Fibroblast of upper back skin (primary cell): Measurements from ENCODE around the gene C22orf15.

Source experiments
- DNase-seq: peaks from one replicate; pipeline ENCODE4 v3.0.0-alpha.2; 2013

C22orf15 gene

DNA sequence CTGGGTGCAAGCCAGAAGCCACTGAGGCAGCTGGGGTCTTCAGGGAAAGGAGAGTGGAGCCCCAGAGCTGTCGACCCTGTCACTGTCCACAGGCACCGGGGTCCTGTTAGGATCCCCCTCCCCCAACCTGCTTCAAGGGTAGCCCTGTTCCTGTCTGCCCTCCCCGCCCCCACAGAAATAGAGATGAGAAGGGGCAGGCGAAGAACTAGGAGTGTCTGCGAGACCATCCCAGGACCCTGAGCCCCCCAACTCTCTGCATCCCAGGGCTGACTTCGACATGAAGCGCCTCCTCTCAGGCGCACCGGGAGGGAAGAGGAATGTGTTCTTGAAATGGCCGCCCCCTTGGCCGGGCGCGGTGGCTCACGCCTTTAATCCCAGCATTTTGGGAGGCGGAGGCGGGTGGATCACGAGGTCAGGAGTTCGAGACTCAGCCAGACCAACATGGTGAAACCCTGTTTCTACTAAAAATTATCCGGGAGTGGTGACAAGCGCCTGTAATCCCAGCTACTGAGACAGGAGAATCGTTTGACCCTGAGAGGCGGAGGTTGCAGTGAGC, 11.3 kb upstream of the C22orf15 start:
- DNase-seq: peak; percentile 17

DNA sequence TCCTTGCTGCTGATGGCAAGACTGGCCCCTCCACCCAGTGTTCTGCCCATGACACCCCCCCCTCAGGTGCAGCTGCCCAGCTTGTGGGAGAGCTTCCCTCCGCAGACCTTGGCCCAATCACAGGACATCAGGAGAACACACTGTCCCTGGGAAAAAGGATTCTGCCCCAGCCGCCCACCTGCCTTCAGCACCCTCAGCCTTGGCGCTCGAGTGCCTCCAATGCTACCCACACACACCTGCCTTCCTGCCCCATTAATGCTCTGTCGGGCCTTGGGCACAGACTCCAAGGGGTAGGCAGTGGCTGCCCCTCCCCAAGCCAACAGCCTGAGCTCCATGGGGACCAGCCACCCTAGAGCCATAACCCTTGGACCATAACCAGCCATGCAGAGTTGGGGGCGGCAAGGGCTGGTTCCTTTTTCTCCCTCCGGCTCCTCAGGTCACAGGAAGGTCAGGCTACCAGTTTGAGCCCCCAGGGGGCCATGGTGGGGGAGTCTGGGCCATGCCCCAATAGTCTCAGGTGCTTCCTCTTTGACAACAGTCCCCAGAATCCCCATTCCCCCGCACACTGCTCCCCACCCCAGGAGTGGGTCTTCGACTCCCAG, 10.6 kb upstream of the C22orf15 start:
- DNase-seq: no peak

DNA sequence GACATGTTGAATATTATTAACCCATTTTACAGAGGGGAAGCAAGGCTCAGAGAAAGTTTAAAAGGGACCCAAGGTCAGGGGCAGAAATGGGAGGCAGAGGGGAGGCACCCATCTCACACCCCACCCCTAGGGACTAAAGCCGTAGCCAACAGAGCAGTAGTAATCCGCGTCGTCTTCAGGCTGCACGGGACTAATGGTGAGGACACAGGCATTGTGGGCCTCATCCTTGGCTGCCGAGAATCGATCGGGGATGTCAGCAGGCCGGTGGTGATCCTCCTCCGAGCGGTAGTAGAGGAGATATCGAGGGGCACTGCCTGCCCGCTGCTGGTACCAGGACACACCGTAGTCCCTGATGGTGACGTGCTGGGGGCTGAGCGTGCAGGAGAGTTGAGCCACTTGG, 10.0 kb upstream of the C22orf15 start:
- no peak for DNase-seq

DNA sequence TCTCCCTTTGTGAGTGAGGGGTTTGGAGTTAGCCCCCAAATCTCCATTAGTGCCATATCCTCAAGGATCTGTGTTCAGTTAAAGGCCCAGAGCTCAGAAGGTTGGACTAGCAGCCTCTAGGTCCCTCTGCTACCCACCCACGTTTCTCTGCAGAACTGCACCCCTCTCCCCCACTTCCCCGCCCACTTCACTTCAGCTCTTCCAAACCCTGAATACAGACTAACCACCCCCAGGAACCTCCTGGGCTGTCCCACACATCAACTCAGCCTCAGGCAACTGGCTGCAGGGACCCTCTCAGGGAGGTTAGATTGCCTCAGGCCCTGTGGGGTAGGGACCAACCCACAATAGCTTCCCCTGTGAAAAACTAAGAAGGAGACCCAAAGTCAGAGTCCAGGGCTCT, 9.4 kb upstream of the C22orf15 start:
- DNase-seq: no peak

DNA sequence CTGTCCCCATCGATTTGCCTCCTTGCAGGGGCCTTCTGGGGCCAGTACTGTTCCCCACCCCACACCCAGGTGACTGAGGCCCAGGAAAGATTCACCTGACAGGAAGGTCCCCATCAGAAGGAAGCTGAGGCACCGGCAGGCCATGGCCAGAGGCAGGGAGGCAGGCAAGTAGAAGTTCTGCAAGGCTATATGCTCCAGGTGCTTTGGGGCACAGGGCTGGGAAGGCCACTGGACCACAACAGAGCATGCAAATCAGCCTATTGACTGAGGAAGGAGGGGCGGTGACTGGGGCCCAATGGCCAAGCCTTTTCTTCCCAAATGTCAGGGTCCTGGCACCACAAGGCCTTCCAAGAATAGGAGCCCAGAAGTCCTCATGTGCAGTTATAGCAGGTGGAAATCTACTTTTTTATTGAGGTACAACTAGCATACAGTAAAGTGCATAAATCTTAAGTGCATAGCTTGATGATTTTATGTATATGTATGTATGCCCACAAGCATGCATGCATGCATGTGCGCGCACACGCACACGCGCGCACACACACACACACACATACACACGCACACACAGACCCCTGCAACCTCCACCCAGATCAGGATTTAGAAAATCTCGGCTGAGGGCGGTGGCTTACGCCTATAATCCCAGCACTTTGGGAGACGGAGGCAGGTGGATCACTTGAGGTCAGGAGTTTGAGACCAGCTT, 8.4 kb upstream of the C22orf15 start, which contains the start of gene VPREB3:
TSS of gene VPREB3 (minus strand) at position 206 of the 700 bp plus-strand sequence. CDS start at position 144, 62 bp downstream.
- no peak for DNase-seq

DNA sequence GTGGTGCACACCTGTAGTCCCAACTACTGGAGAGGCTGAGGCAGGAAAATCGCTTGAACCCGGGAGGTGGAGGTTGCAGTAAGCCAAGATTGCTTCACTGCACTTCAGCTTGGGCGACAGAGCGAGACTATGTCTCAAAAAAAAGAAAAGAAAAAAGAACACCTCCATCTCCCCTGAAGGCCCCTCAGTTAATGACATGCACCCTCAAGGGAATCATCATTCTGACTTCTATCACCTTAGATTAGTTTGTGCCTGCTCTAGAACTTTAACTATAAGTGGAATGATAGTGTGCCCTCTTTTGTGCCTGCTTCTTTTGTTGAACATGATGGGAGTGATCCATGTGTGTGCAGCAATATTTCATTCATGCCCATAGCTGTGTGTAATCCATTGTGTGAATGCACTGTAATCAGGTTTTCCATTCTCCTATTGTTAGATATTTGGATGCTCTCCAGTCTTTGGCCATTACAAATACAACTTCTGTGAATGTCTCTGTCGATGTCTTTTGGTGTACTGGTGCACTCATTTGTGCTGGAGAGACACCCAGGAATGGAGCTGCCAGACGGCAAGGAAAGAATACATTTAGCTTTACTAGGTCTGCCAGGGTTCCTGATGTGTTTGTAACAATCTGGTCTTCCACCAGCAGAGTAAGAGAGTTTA, 7.7 kb upstream of the C22orf15 start:
- no peak for DNase-seq

DNA sequence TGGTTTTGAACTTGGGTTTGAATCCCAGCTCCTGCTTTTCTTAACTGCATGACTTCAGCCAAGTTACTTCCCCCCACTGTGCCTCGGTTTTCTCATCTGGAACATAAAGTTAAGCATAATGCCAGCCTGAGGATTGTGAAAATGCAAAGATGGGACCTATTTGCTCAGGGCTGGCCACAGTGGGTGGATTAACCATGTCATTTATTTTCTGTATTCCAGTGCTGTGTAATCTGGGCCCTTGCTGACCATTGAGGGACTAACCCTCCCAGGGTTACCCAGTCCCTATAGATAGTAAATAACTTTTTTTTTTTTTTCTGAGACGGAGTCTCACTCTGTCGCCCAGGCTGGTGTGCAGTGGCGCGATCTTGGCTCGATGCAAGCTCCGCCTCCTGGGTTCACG, 7.1 kb upstream of the C22orf15 start:
- DNase-seq: no peak

DNA sequence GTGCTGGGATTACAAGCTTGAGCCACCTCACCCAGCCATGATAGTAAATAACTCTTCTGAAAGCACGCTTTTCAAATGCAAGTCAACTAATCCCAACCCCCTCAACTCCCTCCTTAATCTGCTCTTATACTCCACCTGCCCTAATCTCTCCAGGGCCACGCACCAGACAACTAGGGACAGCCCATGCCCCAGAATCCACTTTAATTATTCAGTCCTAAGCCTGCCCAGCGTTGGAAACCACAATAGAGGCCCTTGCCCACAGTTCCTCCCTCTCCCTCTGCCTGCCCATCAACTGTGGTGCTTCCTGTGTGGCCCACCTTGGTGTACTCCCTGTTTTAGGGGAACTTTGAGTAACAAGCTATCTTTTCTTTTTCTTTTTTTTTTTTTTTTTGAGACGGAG, 5.9 kb upstream of the C22orf15 start:
- DNase-seq: no peak

DNA sequence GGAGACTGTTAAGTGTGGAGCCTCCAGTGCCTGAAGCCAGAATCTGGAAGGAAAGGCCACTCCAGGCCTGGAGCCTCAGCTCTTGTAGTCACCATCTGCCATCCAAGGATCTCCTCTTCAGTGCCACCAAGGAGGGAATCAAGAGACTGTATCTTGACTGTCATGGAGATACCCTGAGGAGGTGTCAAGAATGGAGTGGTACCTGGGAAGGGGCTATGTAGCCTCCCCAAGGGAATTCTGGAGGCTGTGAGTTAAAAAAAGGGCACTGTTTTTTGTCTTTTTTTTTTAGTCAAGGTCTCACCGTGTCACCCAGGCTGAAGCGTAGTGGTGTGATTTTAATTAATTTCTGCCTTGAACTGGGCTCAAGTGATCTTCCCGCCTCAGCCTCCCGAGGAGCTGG, 3.2 kb upstream of the C22orf15 start:
- DNase-seq: no peak

DNA sequence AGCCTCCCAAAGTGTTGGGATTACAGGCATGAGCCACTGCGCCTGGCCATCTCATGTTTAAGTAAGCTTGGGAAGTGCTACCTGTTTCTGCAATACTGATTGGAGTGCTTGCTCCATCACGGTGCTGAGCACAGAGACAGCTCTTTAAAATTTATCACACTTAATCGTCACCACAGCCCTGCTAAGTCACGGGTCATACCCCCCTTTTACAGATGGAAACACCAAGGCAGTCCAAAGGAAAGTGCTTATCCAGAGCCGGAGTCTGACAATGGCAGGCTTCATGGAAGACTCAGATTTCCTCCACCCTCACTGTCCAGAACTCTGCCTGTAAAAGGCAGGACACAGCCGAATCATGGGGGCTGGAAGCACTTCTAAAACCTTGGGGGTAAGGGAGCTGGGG, 2.7 kb upstream of the C22orf15 start:
- DNase-seq: no peak

DNA sequence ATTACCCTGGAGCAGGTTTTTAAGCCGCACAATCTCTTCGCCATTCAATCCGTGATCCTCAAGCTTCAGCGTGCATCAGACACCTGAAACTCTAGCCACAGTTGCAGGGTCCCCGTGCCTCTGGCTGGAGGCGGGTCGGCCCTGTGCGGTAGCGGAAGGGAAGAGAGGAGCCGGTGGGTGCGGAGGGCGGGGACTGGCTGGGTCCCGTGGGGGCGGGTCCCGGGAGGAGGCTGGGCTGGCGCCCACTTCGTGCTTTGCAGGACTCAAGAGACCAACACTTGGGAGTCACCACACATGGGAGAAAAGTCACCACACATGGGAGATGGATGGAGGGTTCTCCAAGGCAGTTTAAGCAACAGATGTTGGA, 772 bp downstream of the C22orf15 start:
- no peak for DNase-seq

DNA sequence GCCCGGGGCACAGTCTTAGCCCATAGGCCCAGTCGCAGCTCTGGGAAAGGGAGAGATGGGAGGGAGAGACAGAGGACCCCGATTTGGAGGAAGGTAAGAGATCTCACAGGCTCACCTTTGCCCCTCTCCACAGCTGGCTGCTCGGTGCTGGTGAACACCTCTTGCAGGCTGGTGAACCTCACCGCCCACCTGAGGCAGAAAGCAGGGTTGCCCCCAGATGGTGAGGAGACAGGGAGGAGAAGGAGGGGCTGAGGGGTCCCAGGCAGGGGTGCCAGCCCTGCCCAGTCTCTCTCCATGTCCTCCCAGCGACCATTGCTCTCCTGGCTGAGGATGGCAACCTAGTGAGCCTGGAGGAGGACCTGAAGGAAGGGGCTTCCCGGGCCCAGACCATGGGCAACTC, 1.2 kb downstream of the C22orf15 start:
- DNase-seq: no peak

DNA sequence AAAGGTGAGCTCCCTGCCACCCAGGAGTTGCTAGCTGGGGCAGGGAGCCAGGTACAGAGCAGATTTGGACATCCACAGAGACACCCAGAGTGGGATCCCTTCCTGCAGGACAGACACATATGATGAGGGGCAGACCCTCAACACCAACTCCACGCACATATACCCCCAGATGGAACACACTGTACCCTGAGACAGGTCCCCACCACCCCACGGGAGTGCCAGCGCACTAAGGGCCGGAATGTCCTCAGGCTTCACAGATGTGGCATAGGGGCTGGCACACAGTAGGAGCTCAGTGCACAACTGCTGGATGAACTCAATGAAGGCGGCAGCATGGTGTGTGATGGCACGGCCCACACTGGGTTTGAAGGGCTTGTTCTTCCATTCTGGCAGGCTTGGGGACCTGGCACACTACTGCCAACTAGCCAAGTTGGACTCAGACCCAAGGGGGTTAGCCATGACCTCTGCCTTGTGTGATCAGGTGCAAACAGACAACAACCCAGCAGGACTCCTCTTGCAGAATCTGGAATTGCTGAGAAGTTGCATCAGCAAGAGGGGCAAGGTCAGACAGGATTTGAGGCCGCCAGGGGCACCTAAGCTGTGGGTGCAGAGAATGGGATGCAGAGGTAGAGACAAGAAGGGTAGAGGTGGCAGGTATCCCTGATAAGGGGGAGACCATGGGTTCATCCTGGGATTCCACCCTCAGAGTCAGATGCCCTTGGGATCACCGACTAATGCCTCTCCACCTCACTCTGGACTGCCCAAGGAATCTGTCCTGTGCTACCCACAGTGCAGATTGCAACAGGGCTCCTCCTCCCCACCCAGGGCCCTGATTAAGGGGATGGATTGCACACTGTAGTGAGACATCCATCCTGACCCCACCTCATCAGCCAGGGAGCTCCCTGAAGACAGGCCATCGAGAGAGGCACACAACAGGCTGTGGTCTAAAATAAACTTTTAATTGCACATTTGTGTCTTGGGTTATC, 2.4 kb downstream of the C22orf15 start:
- DNase-seq: no peak

DNA sequence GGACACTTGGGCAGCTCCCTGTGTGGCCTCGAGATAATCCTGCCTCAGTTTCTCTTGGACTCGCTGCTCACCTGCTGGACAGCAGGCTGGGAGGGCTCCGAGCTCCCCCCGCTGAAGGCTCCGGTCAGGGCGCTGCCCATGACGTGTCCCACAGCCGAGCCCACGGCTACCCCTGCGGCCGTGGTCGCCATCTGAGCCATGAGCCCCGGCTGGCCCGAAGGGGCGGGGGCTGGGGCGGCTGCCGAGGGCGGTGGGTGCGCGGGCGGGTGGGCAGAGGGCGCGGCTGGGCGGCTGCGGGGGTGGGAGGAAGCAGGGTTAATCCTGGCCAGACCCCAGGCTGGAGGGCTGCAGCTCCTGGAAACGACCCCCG, 4.5 kb downstream of the C22orf15 start:
- DNase-seq: no peak

DNA sequence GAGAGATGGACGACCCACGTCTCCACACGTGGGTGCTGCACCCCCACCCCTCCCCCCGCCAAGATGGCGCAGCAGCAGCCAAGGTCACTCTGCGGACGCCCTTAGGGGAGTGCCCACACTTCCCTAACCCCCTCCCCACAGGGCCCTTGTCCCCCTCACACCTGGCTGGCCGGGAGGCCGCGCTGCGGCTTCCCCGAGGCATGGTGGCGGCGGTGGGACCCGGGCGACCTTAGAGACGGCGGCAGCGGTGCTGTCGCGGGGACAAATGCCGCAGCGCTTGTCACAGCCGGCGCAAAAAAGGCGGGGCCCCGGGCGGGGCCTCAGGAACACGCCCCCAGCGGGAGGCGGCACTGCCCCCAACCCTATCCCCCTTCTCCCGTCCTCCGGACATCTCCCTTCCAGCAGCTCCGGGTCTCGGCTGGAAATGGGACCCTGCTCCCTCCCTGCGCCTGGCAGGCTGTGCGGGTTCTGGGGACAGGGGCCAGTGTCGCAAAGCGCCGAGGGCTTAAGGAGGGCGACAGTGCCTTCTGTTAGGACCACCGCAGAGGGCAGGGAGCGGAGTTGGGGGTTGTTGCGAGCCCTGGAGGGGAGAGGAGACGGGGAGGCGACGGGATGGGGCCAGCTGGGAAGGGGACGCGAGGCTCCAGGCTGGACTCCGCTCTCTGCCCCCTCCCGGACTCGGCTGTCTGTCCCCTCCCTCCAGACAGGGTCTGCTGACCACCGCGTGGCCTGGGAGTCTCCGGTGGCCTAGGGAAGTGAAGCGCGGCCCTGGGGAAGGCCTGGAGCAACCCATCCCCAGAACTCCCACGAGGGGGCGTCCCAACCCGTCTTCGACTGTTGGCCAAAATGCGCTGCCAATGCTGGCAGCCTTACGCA, 5.1 kb downstream of the C22orf15 start, which contains the start of gene CHCHD10:
TSS of gene CHCHD10 (minus strand) at position 300 of the 876 bp plus-strand sequence. CDS start at position 202, 98 bp downstream.
- DNase-seq: peak; percentile 69

DNA sequence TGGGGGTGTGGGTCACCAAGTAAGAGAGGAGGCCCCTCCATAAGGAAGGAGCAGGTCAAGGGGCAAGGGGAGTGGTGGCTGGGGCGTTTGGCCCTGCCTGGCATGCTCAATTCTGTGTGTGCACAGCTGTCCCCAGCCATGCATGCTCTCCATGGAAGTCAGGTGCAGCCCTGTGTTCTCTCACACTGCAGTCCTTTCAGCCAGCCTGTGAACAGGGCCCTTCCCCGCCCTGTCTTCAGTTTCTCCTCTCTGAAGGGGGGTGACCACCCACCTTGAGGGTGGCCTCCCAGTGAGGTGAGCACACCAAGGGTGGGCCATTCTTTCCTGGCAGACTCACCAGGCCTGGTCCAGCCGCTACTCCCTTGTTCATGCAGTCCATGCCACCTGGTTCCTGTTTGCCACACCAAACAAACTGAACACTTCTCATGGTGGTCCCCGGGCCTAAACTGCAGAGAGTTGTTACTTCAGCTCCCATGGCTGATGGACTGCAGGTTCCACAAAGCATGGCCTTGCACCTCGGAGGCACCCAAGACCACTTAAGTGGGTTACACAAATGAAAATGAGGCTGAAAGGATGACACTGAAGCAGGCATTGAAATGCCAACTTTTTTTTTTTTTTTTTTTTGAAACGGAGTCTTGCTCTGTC, 6.7 kb downstream of the C22orf15 start:
- no peak for DNase-seq

DNA sequence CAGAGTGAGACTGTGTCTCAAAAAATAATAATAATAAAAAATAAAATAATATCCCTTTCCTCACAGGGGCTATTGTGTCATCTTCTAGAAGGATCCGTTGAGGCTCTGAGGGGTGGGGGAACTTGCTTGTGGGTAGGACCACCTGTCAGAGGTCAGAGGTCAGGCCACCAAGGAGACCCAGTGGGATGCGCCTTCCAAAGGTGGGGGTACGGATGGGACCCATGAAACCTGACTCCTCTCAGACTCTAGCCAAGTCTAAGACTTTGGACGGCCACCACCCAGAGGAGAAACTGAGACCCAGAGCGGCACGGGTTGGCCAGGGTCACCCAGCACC, 9.5 kb downstream of the C22orf15 start:
- no peak for DNase-seq

DNA sequence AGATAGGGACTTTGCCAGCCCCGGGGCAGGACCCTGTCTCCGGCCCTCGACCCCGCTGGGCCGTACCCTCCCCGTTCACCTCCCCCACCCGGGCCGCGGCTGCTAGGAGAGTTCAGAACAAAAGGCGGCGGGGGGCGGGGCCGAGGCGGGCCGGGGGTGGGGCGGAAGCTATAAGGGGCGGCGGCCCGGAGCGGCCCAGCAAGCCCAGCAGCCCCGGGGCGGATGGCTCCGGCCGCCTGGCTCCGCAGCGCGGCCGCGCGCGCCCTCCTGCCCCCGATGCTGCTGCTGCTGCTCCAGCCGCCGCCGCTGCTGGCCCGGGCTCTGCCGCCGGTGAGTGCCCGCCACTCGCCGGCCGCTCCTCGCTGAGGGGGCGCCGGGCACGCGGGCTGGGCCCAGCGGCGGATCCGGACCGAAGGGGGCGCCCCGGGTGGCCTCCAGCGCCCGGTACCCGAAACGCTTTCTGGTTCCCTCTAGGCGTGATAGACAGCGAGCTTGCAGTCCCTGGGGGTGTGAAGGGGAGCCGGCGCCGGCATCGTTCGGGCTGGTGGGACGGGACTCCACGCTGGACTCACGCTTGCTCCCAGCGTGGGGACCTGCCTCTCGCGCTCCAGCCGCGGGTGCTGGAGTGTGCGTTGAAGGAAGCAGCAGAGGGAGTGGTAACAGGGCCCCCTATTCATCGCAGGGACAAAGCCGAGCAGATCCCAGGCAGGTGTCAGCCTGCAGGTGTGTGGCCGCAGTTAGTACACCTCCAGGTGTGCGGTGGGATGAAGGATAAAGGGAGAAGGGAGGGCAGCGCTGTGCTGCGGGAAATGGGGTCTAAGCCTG, 10.1 kb downstream of the C22orf15 start, which contains the start of gene MMP11:
TSS of gene MMP11 (plus strand) at position 201 of the 825 bp plus-strand sequence. CDS start at position 223, 22 bp downstream.
- DNase-seq: peak; percentile 36

DNA sequence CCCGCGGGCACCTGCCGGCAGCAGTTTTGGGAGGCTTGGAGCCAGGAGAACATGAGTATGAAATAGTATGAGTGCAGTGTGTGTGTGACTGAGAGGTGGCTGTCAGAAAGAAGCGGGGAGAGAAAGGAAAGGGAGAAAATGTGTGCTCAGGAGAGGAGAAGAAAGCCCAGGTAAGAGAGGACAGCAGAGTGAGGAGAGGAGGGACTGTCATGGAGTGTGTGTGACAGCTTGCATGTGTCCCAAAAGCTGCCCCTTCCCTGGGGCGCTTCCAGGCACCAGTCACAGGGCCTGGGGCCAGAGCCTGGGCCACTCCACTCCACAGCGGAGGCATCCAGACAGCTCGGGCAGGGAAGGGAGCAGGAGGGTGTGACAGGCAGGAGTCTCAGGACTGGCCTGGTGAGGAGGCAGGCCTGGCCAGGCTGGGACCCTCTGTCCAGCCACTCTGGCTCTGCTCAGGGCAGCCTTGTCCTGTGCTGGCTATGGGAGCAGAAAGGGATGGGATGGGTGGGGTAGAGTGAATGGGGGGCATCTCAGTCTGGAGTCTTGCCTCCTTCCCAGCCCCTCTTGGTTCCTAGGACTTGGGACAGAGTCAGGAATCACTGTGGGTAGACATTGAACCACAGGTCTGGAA, 10.8 kb downstream of the C22orf15 start:
- no peak for DNase-seq
